ENCODE results near the gene MTG2. TPM values are rescaled to one million over a fixed set of nuclear protein-coding genes. Genes with fewer than 3 reads are reported as not detected.

Gene MTG2
- total and polyA plus RNA-seq, 2 experiments from 2014 or later: 11.3 to 11.7 TPM

DNA sequence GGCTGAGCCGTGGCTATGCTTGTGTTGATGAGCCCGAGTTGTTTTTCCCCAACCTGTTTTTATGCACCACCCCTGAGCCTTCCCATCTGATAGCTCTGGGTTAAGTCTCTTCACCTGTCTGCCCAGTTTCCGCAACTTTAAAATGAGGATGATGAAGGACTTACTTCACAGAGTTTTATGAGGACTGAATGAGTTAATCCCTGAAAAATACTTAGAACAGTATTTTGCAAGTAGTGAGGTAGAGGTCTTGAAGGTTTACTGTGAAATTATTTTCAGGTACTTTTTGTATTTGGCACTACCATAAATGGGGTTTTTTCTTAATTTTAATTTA lies 3.2 kb downstream of the MTG2 start (continued):
- no peak for TF ChIP-seq STAT1 (IDR thresholded peaks at IDR 0.05; ENCODE audit: unreplicated experiment)
- TF ChIP-seq, protein P1, sequence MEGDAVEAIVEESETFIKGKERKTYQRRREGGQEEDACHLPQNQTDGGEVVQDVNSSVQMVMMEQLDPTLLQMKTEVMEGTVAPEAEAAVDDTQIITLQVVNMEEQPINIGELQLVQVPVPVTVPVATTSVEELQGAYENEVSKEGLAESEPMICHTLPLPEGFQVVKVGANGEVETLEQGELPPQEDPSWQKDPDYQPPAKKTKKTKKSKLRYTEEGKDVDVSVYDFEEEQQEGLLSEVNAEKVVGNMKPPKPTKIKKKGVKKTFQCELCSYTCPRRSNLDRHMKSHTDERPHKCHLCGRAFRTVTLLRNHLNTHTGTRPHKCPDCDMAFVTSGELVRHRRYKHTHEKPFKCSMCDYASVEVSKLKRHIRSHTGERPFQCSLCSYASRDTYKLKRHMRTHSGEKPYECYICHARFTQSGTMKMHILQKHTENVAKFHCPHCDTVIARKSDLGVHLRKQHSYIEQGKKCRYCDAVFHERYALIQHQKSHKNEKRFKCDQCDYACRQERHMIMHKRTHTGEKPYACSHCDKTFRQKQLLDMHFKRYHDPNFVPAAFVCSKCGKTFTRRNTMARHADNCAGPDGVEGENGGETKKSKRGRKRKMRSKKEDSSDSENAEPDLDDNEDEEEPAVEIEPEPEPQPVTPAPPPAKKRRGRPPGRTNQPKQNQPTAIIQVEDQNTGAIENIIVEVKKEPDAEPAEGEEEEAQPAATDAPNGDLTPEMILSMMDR (conservative IDR thresholded peaks at IDR 0.05; ENCODE audit: low read depth in 2 of 2): no peak
- no peak for TF ChIP-seq CREB1 (CRISPR knock-in tag; IDR thresholded peaks at IDR 0.05; ENCODE audit: low read depth)
- TF ChIP-seq ZNF331 (CRISPR knock-in tag; IDR thresholded peaks at IDR 0.05; ENCODE audit: low read depth): no peak
- TF ChIP-seq JUNB (IDR thresholded peaks at IDR 0.05; ENCODE audit: unreplicated experiment): no peak
- TF ChIP-seq POLR2AphosphoS5 (IDR thresholded peaks at IDR 0.05; ENCODE audit: low read depth): no peak
- TF ChIP-seq ZNF114 (CRISPR knock-in tag; IDR thresholded peaks at IDR 0.05): no peak
- TF ChIP-seq EZH2 (IDR thresholded peaks at IDR 0.05; ENCODE audit: low read depth, unreplicated experiment): no peak
- TF ChIP-seq, protein P2, sequence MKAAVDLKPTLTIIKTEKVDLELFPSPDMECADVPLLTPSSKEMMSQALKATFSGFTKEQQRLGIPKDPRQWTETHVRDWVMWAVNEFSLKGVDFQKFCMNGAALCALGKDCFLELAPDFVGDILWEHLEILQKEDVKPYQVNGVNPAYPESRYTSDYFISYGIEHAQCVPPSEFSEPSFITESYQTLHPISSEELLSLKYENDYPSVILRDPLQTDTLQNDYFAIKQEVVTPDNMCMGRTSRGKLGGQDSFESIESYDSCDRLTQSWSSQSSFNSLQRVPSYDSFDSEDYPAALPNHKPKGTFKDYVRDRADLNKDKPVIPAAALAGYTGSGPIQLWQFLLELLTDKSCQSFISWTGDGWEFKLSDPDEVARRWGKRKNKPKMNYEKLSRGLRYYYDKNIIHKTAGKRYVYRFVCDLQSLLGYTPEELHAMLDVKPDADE (IDR thresholded peaks at IDR 0.05): no peak

GRCh38 chr20:62186887-62187866 lies 4.3 kb downstream of the MTG2 start:
- Histone ChIP-seq H3F3A (replicated peaks; ENCODE audit: low read depth) (peaks cover 7% of the 10 kb centered on the region; the same call in 1 of the 2 replicates), H3K9me2 (ENCODE audit: insufficient read depth) (no peaks in the 10 kb centered on the region), H3K4me2 (no peak overlapping the region), H3K27ac (ENCODE audit: low read depth) (0 out of 2 replicates have a peak overlapping the region, but pooled peaks have one; percentile 15), H3K4me1 (ENCODE audit: insufficient read depth) (peaks cover 7% of the 10 kb centered on the region; the same call in 1 of the 2 replicates), H3K36me3 (ENCODE audit: insufficient read depth) (no peaks in the 10 kb centered on the region), H3K27me3 (ENCODE audit: insufficient read depth) (no peaks in the 10 kb centered on the region), H2AFZ (no peak overlapping the region), H4K20me1 (replicated peaks; ENCODE audit: insufficient read depth) (peaks cover 14% of the 10 kb centered on the region), H3K79me2 (replicated peaks; ENCODE audit: insufficient read depth) (peaks cover 60% of the 10 kb centered on the region), H3K4me3 (no peak overlapping the region)
- DNase-seq (ENCODE audit: low spot score): no peak
- no peak overlapping the region for H3K4me3 Mint-ChIP-seq
- no peaks in the 10 kb centered on the region; the same call in 2 of the 3 replicates for H3K36me3 Mint-ChIP-seq (ENCODE audit: low read depth)
- no peak for TF ChIP-seq CREB1 (CRISPR knock-in tag; IDR thresholded peaks at IDR 0.05; ENCODE audit: low read depth)
- H3K9me3 Mint-ChIP-seq: no peaks in the 10 kb centered on the region
- H3K27me3 Mint-ChIP-seq (ENCODE audit: insufficient read depth, low read depth, poor library complexity): peaks cover 10% of the 10 kb centered on the region
- H3K27ac Mint-ChIP-seq: 0 out of 2 replicates have a peak overlapping the region, but pooled peaks have one; percentile 2
- peaks cover 8% of the 10 kb centered on the region for H3K4me1 Mint-ChIP-seq
- ATAC-seq: no peak

Data from GM23338 (cell line).